Measurements from ENCODE around the gene ZNF892. TPM values are rescaled to one million over a fixed set of nuclear protein-coding genes. Genes with fewer than 3 reads are reported as not detected.
"Not testable (repeated sequence)": the region's sequence is repeated elsewhere in the genome, so short reads cannot be mapped to it uniquely, and the experiment has no call there.

ZNF892 gene
- total RNA-seq, 1 donor from 2014 or later: 14.0 TPM

- Mint-ChIP-seq H3K9me3 (no peaks in the 10 kb centered on the region), H3K4me3 (no peak overlapping the region), H3K4me1 (ENCODE audit: unreplicated experiment) (no peaks in the 10 kb centered on the region), H3K27ac (no peak overlapping the region), H3K36me3 (peaks cover 4% of the 10 kb centered on the region), H3K27me3 (no peaks in the 10 kb centered on the region)
- DNase-seq (ENCODE audit: extremely low spot score, unreplicated experiment): no peak
- TF ChIP-seq CTCF (conservative IDR thresholded peaks at IDR 0.05): no peak
Measured at GRCh38 chr2:95232232-95232631, 24.9 kb downstream of the ZNF892 start.

GRCh38 chr2:95234286-95234785 is 27.0 kb downstream of the ZNF892 start:
- H3K36me3 Mint-ChIP-seq: peaks cover 6% of the 10 kb centered on the region
- TF ChIP-seq CTCF (conservative IDR thresholded peaks at IDR 0.05): no peak
- H3K27me3 Mint-ChIP-seq: no peaks in the 10 kb centered on the region
- H3K4me1 Mint-ChIP-seq (ENCODE audit: unreplicated experiment): no peaks in the 10 kb centered on the region
- H3K27ac Mint-ChIP-seq: no peak overlapping the region
- no peak overlapping the region for H3K4me3 Mint-ChIP-seq
- peaks cover 7% of the 10 kb centered on the region for H3K9me3 Mint-ChIP-seq
- no peak for DNase-seq (ENCODE audit: extremely low spot score, unreplicated experiment)

DNA sequence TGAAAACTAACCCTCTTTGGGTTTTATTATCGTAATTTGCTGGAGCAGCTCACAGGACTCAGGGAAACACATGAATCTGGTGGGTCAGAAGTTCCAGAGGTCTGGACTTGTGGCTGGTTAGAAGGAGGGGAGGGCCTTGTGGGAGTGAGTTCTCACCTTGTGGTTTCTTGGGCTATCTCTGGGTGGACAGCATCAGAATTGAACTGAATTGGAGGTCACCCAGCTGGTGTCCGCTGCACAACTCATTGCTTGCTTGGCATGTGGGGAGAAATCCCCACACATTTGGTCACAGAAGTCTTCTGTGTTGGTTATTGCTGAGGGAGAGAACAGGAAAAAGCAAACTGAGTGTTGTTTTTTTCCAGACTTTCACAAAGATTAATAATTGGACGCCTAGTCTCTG is 27.5 kb downstream of the ZNF892 start:
- peaks cover 3% of the 10 kb centered on the region for H3K36me3 Mint-ChIP-seq
- H3K4me3 Mint-ChIP-seq: no peak overlapping the region
- H3K9me3 Mint-ChIP-seq: peaks cover 8% of the 10 kb centered on the region
- TF ChIP-seq CTCF (conservative IDR thresholded peaks at IDR 0.05): no peak
- no peaks in the 10 kb centered on the region for H3K4me1 Mint-ChIP-seq (ENCODE audit: unreplicated experiment)
- H3K27ac Mint-ChIP-seq: no peak overlapping the region
- H3K27me3 Mint-ChIP-seq: no peaks in the 10 kb centered on the region
- DNase-seq (ENCODE audit: extremely low spot score, unreplicated experiment): no peak

- Mint-ChIP-seq H3K36me3 (peaks cover 3% of the 10 kb centered on the region), H3K4me1 (ENCODE audit: unreplicated experiment) (no peaks in the 10 kb centered on the region), H3K4me3 (no peak overlapping the region), H3K27me3 (no peaks in the 10 kb centered on the region), H3K27ac (no peak overlapping the region), H3K9me3 (peaks cover 25% of the 10 kb centered on the region)
- DNase-seq (ENCODE audit: extremely low spot score, unreplicated experiment): no peak
- TF ChIP-seq CTCF (conservative IDR thresholded peaks at IDR 0.05): no peak
Measured at GRCh38 chr2:95238131-95238530, 30.8 kb downstream of the ZNF892 start.

- no peak for DNase-seq (ENCODE audit: extremely low spot score, unreplicated experiment)
- peaks cover 7% of the 10 kb centered on the region for H3K36me3 Mint-ChIP-seq
- peaks cover 31% of the 10 kb centered on the region for H3K9me3 Mint-ChIP-seq
- no peak for TF ChIP-seq CTCF (conservative IDR thresholded peaks at IDR 0.05)
- H3K4me1 Mint-ChIP-seq (ENCODE audit: unreplicated experiment): no peaks in the 10 kb centered on the region
- H3K27me3 Mint-ChIP-seq: no peaks in the 10 kb centered on the region
- H3K27ac Mint-ChIP-seq: no peak overlapping the region
- H3K4me3 Mint-ChIP-seq: no peak overlapping the region
Measured at GRCh38 chr2:95240091-95240490, 32.8 kb downstream of the ZNF892 start.

DNA sequence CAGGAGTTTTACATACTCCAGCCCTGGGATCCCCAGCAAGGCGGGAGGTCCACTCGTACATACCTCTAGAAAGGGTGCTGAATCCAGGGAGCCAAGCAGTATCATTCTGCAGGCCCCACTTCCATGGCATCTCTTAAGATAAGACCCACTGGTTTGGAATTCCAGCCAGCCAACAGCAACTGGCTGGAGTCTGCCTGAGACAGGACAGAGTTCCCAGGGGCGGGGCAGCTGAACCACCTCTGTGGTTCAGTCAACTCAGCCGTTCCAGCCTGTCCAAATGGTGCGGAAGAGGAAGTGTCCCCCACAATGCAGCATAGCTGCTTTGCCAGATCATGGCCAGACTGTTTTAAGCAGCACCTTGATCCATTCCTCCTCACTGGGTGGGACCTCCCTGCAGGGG is 33.2 kb downstream of the ZNF892 start:
- Mint-ChIP-seq H3K4me3 (no peak overlapping the region), H3K4me1 (ENCODE audit: unreplicated experiment) (no peaks in the 10 kb centered on the region), H3K27me3 (no peaks in the 10 kb centered on the region), H3K27ac (no peak overlapping the region), H3K36me3 (peaks cover 7% of the 10 kb centered on the region), H3K9me3 (peaks cover 31% of the 10 kb centered on the region)
- no peak for DNase-seq (ENCODE audit: extremely low spot score, unreplicated experiment)
- no peak for TF ChIP-seq CTCF (conservative IDR thresholded peaks at IDR 0.05)

GRCh38 chr2:95242084-95242483 is 34.8 kb downstream of the ZNF892 start:
- H3K36me3 Mint-ChIP-seq; H3K4me1 Mint-ChIP-seq (ENCODE audit: unreplicated experiment); H3K27me3 Mint-ChIP-seq; H3K4me3 Mint-ChIP-seq; DNase-seq (ENCODE audit: extremely low spot score, unreplicated experiment); H3K27ac Mint-ChIP-seq: not testable (repeated sequence)
- peaks cover 37% of the 10 kb centered on the region for H3K9me3 Mint-ChIP-seq

All from type B pancreatic cell (in vitro differentiated cells).